GM12892 (cell line): Measurements from ENCODE around the gene RALGDS.

Source experiments
- POLR2A ChIP-seq: IDR thresholded peaks from 2 replicates; pipeline ENCODE4 v1.6.1; 2011; ENCODE audit warnings: low read depth, low read length, control low read depth
- POLR2AphosphoS5 ChIP-seq: IDR thresholded peaks from 2 replicates; pipeline ENCODE4 v1.6.1; 2011; ENCODE audit warnings: low read depth, low read length, control low read depth
- TAF1 ChIP-seq: IDR thresholded peaks from 2 replicates; pipeline ENCODE4 v1.6.1; 2011; ENCODE audit warnings: low read depth, mild to moderate bottlenecking, control low read depth, low read length, borderline replicate concordance

GRCh38 chr9:133122605-133122934, 1.5 kb upstream of the RALGDS start:
- TF ChIP-seq POLR2AphosphoS5 (no peak), POLR2A (no peak), TAF1 (no peak)
